ENCODE data around the gene TNFRSF4. TPM values are rescaled to one million over a fixed set of nuclear protein-coding genes. Genes with fewer than 3 reads are reported as not detected.
A peak's percentile ranks its signal among the peaks of the same experiment; 100 is the strongest.

TNFRSF4 gene
- polyA plus RNA-seq, 2 of the 4 experiments (the other 2 are of a cell fraction) = not detected

GRCh38 chr1:1259119-1259488 lies 45.2 kb upstream of the TNFRSF4 start:
- 95% methylated on average over 19 of the region's 22 CpGs for WGBS (ENCODE audit: missing lambda C conversion rate)
- ATAC-seq (no peak), DNase-seq (ENCODE audit: low read depth in 1 of 2, low spot score in 1 of 2) (no peak), FAIRE-seq (no peak)
- no peaks in the 10 kb centered on the region for H3K9me3 ChIP-seq
- no peak overlapping the region for H3K4me3 ChIP-seq
- no peak overlapping the region for H3K27ac ChIP-seq
- no peak overlapping the region for H3K4me2 ChIP-seq
- H3K4me1 ChIP-seq = no peaks in the 10 kb centered on the region
- CTCF ChIA-PET = no interaction called here
- POLR2A ChIA-PET = no interaction called here
- TF ChIP-seq CHD2 (IDR thresholded peaks at IDR 0.05; ENCODE audit: low read length, partially characterized antibody) (no peak), HOXB13 (CRISPR knock-in tag; IDR thresholded peaks at IDR 0.05; ENCODE audit: low read depth) (no peak), JUN (IDR thresholded peaks at IDR 0.05) (no peak), ZFP36 (IDR thresholded peaks at IDR 0.05; ENCODE audit: borderline replicate concordance, partially characterized antibody) (no peak), SMC3 (IDR thresholded peaks at IDR 0.05) (no peak), ZSCAN20 (CRISPR knock-in tag; IDR thresholded peaks at IDR 0.05) (no peak)
- TF ChIP-seq, protein P1, sequence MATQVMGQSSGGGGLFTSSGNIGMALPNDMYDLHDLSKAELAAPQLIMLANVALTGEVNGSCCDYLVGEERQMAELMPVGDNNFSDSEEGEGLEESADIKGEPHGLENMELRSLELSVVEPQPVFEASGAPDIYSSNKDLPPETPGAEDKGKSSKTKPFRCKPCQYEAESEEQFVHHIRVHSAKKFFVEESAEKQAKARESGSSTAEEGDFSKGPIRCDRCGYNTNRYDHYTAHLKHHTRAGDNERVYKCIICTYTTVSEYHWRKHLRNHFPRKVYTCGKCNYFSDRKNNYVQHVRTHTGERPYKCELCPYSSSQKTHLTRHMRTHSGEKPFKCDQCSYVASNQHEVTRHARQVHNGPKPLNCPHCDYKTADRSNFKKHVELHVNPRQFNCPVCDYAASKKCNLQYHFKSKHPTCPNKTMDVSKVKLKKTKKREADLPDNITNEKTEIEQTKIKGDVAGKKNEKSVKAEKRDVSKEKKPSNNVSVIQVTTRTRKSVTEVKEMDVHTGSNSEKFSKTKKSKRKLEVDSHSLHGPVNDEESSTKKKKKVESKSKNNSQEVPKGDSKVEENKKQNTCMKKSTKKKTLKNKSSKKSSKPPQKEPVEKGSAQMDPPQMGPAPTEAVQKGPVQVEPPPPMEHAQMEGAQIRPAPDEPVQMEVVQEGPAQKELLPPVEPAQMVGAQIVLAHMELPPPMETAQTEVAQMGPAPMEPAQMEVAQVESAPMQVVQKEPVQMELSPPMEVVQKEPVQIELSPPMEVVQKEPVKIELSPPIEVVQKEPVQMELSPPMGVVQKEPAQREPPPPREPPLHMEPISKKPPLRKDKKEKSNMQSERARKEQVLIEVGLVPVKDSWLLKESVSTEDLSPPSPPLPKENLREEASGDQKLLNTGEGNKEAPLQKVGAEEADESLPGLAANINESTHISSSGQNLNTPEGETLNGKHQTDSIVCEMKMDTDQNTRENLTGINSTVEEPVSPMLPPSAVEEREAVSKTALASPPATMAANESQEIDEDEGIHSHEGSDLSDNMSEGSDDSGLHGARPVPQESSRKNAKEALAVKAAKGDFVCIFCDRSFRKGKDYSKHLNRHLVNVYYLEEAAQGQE (IDR thresholded peaks at IDR 0.05) = no peak

DNA sequence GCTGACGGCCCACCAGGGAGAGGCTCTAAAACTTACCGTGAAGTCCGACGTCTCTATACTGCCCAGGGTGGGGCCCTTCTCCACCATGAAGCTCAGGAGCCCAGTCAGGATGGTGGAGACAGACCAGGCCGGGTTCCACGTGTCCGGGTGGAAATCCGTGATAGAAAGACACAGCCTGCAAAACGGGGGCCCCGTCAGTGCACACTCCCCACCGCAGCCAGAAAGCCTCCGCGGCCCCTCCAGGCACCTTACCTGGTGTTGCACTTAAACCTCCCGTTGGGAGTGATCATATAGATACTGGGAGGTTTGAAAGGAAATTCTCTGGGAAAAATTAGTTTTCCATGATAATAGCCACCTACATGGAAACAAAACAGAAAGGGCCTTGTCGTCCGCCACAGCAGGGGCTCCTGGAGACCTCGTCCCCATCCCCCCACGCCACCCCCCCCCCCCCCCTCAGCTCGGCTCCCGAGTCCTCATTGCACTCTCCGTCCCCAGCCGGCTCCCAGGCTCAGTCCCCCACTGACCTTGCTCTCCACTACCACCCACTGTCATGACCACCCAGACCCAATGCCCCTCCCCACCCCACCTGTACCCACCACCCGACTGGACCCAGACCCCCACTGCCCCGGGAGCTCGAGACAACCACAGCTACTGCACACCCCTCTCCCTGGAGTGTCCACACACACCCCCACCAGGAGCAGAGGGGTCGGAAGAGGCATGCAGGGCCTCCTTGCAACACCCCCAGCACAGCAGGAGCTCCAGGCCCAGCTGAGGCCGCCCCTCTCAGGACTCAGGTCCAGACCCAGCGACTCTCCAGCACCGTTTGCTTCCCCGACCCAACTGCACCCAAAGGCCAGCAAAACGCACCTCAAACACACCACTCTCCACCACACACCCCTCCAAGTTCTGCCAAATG lies 43.3 kb upstream of the TNFRSF4 start:
- FAIRE-seq = no peak
- no peak overlapping the region for H3K4me3 ChIP-seq
- no peaks in the 10 kb centered on the region for H3K9me3 ChIP-seq
- POLR2A ChIA-PET = interaction anchor here (0.6 kb wide), 1 partner anchor 16 kb away, joined by 3 read pairs; the partner anchor contains the start of gene UBE2J2
- CTCF ChIA-PET = interaction anchor here (0.6 kb wide), 2 partner anchors 137 to 371 kb away, joined by 3 read pairs; no protein-coding TSS in a partner anchor
- no peak for ATAC-seq
- no peak overlapping the region for H3K27ac ChIP-seq
- no peaks in the 10 kb centered on the region for H3K4me1 ChIP-seq
- 94% methylated on average over 22 of the region's 31 CpGs for WGBS (ENCODE audit: missing lambda C conversion rate)
- no peak for DNase-seq (ENCODE audit: low read depth in 1 of 2, low spot score in 1 of 2)
- H3K4me2 ChIP-seq = no peak overlapping the region
- TF ChIP-seq EHMT2 (IDR thresholded peaks at IDR 0.05; ENCODE audit: low read depth) (no peak), EHF (CRISPR knock-in tag; IDR thresholded peaks at IDR 0.05) (no peak), MAFK (IDR thresholded peaks at IDR 0.05; ENCODE audit: partially characterized antibody) (no peak), CBX8 (IDR thresholded peaks at IDR 0.05) (no peak), ESRRA (IDR thresholded peaks at IDR 0.05; ENCODE audit: borderline replicate concordance, low read length) (no peak), JUN (IDR thresholded peaks at IDR 0.05) (no peak), MYC (IDR thresholded peaks at IDR 0.05; ENCODE audit: borderline replicate concordance, low read length) (no peak)
- TF ChIP-seq, protein P2, sequence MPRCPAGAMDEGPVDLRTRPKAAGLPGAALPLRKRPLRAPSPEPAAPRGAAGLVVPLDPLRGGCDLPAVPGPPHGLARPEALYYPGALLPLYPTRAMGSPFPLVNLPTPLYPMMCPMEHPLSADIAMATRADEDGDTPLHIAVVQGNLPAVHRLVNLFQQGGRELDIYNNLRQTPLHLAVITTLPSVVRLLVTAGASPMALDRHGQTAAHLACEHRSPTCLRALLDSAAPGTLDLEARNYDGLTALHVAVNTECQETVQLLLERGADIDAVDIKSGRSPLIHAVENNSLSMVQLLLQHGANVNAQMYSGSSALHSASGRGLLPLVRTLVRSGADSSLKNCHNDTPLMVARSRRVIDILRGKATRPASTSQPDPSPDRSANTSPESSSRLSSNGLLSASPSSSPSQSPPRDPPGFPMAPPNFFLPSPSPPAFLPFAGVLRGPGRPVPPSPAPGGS (IDR thresholded peaks at IDR 0.05) = no peak

- DNase-seq (ENCODE audit: low read depth in 1 of 2, low spot score in 1 of 2) (no peak), ATAC-seq (peak in 1 of 2 experiments; percentile 23; a peak in 1 of 6 replicates), FAIRE-seq (no peak)
- H3K9me3 ChIP-seq = no peaks in the 10 kb centered on the region
- H3K4me3 ChIP-seq = no peak overlapping the region
- no peak overlapping the region for H3K27ac ChIP-seq
- CTCF ChIA-PET = interaction anchor here (1.7 kb wide), 1 partner anchor 134 kb away, joined by 3 read pairs; no protein-coding TSS in a partner anchor
- 99% methylated on average over 5 of the region's 10 CpGs for WGBS (ENCODE audit: missing lambda C conversion rate)
- TF ChIP-seq KDM5A (IDR thresholded peaks at IDR 0.05) (no peak), NFE2L2 (conservative IDR thresholded peaks at IDR 0.05; ENCODE audit: low read length) (no peak)
- no peak overlapping the region for H3K4me2 ChIP-seq
- no peaks in the 10 kb centered on the region for H3K4me1 ChIP-seq
- POLR2A ChIA-PET = no interaction called here
Observed at GRCh38 chr1:1255611-1256010, 41.7 kb upstream of the TNFRSF4 start.

Data from A549 (cell line).